ENCODE results near the gene GP9. TPM values are rescaled to one million over a fixed set of nuclear protein-coding genes. Genes with fewer than 3 reads are reported as not detected.
A peak's percentile ranks its signal among the peaks of the same experiment; 100 is the strongest.

The GP9 gene
- total RNA-seq, 1 experiment from 2014 or later, result not detected

- intact Hi-C loops (cut with micrococcal nuclease; ENCODE audit: unreplicated experiment), result no loop called here
- Histone ChIP-seq H3K36me3 (ENCODE audit: insufficient read depth, low read length, poor library complexity, severe bottlenecking) (no peaks in the 10 kb centered on the region), H3K27ac (ENCODE audit: low read depth, low read length, poor library complexity, severe bottlenecking) (no peak overlapping the region), H3K9me3 (ENCODE audit: low read depth, low read length, poor library complexity, severe bottlenecking) (no peaks in the 10 kb centered on the region), H3K27me3 (replicated peaks; ENCODE audit: insufficient read depth, low read depth, low read length, poor library complexity) (no peaks in the 10 kb centered on the region), H3K4me1 (ENCODE audit: insufficient read depth, low read length, poor library complexity, severe bottlenecking) (peaks cover 6% of the 10 kb centered on the region), H3K4me3 (ENCODE audit: low read depth, low read length, poor library complexity, severe bottlenecking) (peak overlapping the region; percentile 47)
- TF ChIP-seq CTCF (conservative IDR thresholded peaks at IDR 0.05; ENCODE audit: low read depth, low read length) (no peak), EZH2 (IDR thresholded peaks at IDR 0.05; ENCODE audit: borderline replicate concordance, low read depth, low read length, poor library complexity, severe bottlenecking) (no peak)
- ChIA-PET POLR2A (ENCODE audit: low non-redundant PET) (interaction anchor here (0.5 to 0.6 kb wide), 2 partner anchors 103 to 197 kb away, joined by 3 to 6 read pairs; no protein-coding TSS in a partner anchor), CTCF (no interaction called here)
- no TSS peak for BruUV-seq (replicated peaks)
- no peak for DNase-seq (ENCODE audit: low spot score)
Observed at GRCh38 chr3:129027544-129027880, 33.1 kb upstream of the GP9 start.

DNA sequence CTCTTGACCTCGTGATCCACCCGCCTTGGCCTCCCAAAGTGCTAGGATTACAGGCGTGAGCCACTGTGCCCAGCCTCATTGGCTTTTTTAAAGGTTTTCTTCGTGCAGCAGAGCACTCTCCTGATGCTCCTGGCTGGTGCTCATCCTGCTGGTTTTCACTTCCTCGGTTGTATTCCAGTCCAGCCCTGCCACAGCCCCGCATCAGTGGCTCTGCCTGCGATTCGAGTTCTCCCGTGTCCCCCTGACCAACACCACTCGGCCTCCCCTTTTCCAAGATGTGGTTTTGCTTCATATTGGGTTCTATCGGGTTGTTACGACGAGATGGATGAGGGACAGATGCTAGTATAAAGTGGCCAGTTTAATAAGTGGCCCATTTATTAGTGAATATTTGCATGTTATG lies 31.7 kb upstream of the GP9 start:
- intact Hi-C loops (cut with micrococcal nuclease; ENCODE audit: unreplicated experiment), result no loop called here
- BruUV-seq (replicated peaks), result no TSS peak
- POLR2A ChIA-PET (ENCODE audit: low non-redundant PET), result no interaction called here

DNA sequence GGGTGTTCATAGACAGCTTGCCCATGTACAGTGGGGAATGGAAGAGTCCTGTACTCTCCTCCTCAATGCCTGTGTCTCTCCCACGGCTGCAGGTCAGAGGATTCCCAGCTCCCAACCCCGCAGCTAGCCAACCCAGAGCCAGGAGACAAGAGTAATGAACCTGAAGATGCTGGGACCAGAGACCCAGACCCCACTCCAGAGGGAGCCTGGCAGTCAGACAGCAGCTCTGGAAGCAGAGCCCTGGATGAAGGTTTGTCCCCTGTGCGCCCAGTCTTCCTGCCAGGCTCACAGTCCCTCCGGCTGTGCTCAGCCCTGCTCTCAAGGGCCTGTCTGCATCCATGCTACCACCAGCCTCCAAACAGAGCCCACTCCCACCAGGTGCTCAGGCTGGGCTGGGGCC lies 30.0 kb upstream of the GP9 start:
- no peak for DNase-seq (ENCODE audit: low spot score)
- intact Hi-C loops (cut with micrococcal nuclease; ENCODE audit: unreplicated experiment), result no loop called here
- Histone ChIP-seq H3K4me3 (ENCODE audit: low read depth, low read length, poor library complexity, severe bottlenecking) (no peak overlapping the region), H3K27me3 (replicated peaks; ENCODE audit: insufficient read depth, low read depth, low read length, poor library complexity) (no peaks in the 10 kb centered on the region), H3K27ac (ENCODE audit: low read depth, low read length, poor library complexity, severe bottlenecking) (no peak overlapping the region), H3K4me1 (ENCODE audit: insufficient read depth, low read length, poor library complexity, severe bottlenecking) (peaks cover 6% of the 10 kb centered on the region), H3K36me3 (ENCODE audit: insufficient read depth, low read length, poor library complexity, severe bottlenecking) (no peaks in the 10 kb centered on the region), H3K9me3 (ENCODE audit: low read depth, low read length, poor library complexity, severe bottlenecking) (no peaks in the 10 kb centered on the region)
- no TSS peak for BruUV-seq (replicated peaks)
- no peak for TF ChIP-seq EZH2 (IDR thresholded peaks at IDR 0.05; ENCODE audit: borderline replicate concordance, low read depth, low read length, poor library complexity, severe bottlenecking)
- no peak for TF ChIP-seq CTCF (conservative IDR thresholded peaks at IDR 0.05; ENCODE audit: low read depth, low read length)
- ChIA-PET CTCF (no interaction called here), POLR2A (ENCODE audit: low non-redundant PET) (no interaction called here)

More for the DNA sequence above, 31.7 kb upstream of the GP9 start:
- no peak overlapping the region for H3K4me3 ChIP-seq (ENCODE audit: low read depth, low read length, poor library complexity, severe bottlenecking)
- H3K4me1 ChIP-seq (ENCODE audit: insufficient read depth, low read length, poor library complexity, severe bottlenecking), result peaks cover 6% of the 10 kb centered on the region
- H3K36me3 ChIP-seq (ENCODE audit: insufficient read depth, low read length, poor library complexity, severe bottlenecking), result no peaks in the 10 kb centered on the region
- no peak for DNase-seq (ENCODE audit: low spot score)
- H3K9me3 ChIP-seq (ENCODE audit: low read depth, low read length, poor library complexity, severe bottlenecking), result no peaks in the 10 kb centered on the region
- CTCF ChIA-PET, result no interaction called here
- H3K27ac ChIP-seq (ENCODE audit: low read depth, low read length, poor library complexity, severe bottlenecking), result no peak overlapping the region
- H3K27me3 ChIP-seq (replicated peaks; ENCODE audit: insufficient read depth, low read depth, low read length, poor library complexity), result no peaks in the 10 kb centered on the region
- TF ChIP-seq EZH2 (IDR thresholded peaks at IDR 0.05; ENCODE audit: borderline replicate concordance, low read depth, low read length, poor library complexity, severe bottlenecking) (no peak), CTCF (conservative IDR thresholded peaks at IDR 0.05; ENCODE audit: low read depth, low read length) (no peak)

Data from A673 (cell line).